Liver (tissue), 9 donors: ENCODE data around the gene FAM120B. TPM values are rescaled to one million over a fixed set of nuclear protein-coding genes. Genes with fewer than 3 reads are reported as not detected.

ENCODE experiments used
- DNase-seq: peaks from one replicate; pipeline ENCODE4 v3.0.0-alpha.2; 2017; ENCODE audit warnings: low spot score
- H3K27ac ChIP-seq, 2 donors: one replicate each; pipeline ENCODE4 v1.7.0; 2013; ENCODE audit warnings: inconsistent platforms in 2 of 2, low read length in 2 of 2, control low read depth in 1 of 2, low read depth in 1 of 2, mild to moderate bottlenecking in 1 of 2
- H3K27me3 ChIP-seq, 4 donors: one replicate each; pipeline versions ENCODE4 v1.6.1 to v1.7.0; 2013; ENCODE audit warnings: low read length in 3 of 4, inconsistent platforms in 1 of 4, mild to moderate bottlenecking in 1 of 4, moderate library complexity in 1 of 4; ENCODE audit not compliant: control insufficient read depth in 4 of 4, insufficient read depth in 4 of 4
- H3K36me3 ChIP-seq, 4 donors: one replicate each; pipeline versions ENCODE4 v1.6.1 to v1.7.0; 2013; ENCODE audit warnings: low read length in 3 of 4, mild to moderate bottlenecking in 3 of 4, low read depth in 1 of 4, moderate library complexity in 1 of 4; ENCODE audit not compliant: control insufficient read depth in 4 of 4, insufficient read depth in 3 of 4
- H3K4me1 ChIP-seq, 4 donors: one replicate each; pipeline versions ENCODE4 v1.6.1 to v1.7.0; 2013; ENCODE audit warnings: low read length in 3 of 4, mild to moderate bottlenecking in 3 of 4, moderate library complexity in 1 of 4; ENCODE audit not compliant: control insufficient read depth in 4 of 4, insufficient read depth in 4 of 4
- H3K4me3 ChIP-seq, 3 donors: one replicate each; pipeline versions ENCODE4 v1.6.1 to v1.7.0; 2013; ENCODE audit warnings: low read length in 3 of 3, control low read depth in 1 of 3, low read depth in 1 of 3, mild to moderate bottlenecking in 1 of 3
- H3K9ac ChIP-seq, 2 donors: one replicate each; pipeline ENCODE4 v1.7.0; 2013; ENCODE audit warnings: low read length in 2 of 2, mild to moderate bottlenecking in 2 of 2, moderate library complexity in 2 of 2, control low read depth in 1 of 2, low read depth in 1 of 2
- H3K9me3 ChIP-seq, 4 donors: one replicate each; pipeline versions ENCODE4 v1.6.1 to v1.7.0; 2013; ENCODE audit warnings: low read length in 3 of 4; ENCODE audit not compliant: control insufficient read depth in 4 of 4
- EGR1 ChIP-seq, 2 donors: IDR thresholded peaks; 2 replicates each; pipeline ENCODE4 v1.6.1; 2016 to 2018; ENCODE audit warnings: antibody characterized with exemption in 2 of 2, low read depth in 2 of 2
- HNF4A ChIP-seq, 2 donors: conservative IDR thresholded peaks; 2 replicates each; pipeline ENCODE4 v1.6.1; 2016; ENCODE audit warnings: antibody characterized with exemption in 2 of 2, mild to moderate bottlenecking in 2 of 2
- HNF4G ChIP-seq: IDR thresholded peaks from 2 replicates; pipeline ENCODE4 v1.6.1; 2016; ENCODE audit warnings: antibody characterized with exemption
- JUND ChIP-seq, 2 donors: IDR thresholded peaks; 2 replicates each; pipeline ENCODE4 v1.6.1; 2016; ENCODE audit warnings: antibody characterized with exemption in 2 of 2
- NR2F2 ChIP-seq: IDR thresholded peaks from 2 replicates; pipeline ENCODE4 v1.6.1; 2016; ENCODE audit warnings: antibody characterized with exemption
- RAD21 ChIP-seq, 2 donors: IDR thresholded peaks; 2 replicates each; pipeline ENCODE4 v1.6.1; 2016; ENCODE audit warnings: antibody characterized with exemption in 2 of 2, mild to moderate bottlenecking in 2 of 2
- RXRA ChIP-seq, 2 donors: IDR thresholded peaks; 2 replicates each; pipeline ENCODE4 v1.6.1; 2017 to 2018; ENCODE audit warnings: antibody characterized with exemption in 2 of 2, mild to moderate bottlenecking in 1 of 2
- SP1 ChIP-seq: IDR thresholded peaks from 2 replicates; pipeline ENCODE4 v1.6.1; 2018; ENCODE audit warnings: antibody characterized with exemption, mild to moderate bottlenecking
- TAF1 ChIP-seq: conservative IDR thresholded peaks from 2 replicates; pipeline ENCODE4 v1.6.1; 2016; ENCODE audit warnings: antibody characterized with exemption, mild to moderate bottlenecking
- YY1 ChIP-seq: IDR thresholded peaks from 2 replicates; pipeline ENCODE4 v1.6.1; 2016; ENCODE audit warnings: antibody characterized with exemption, mild to moderate bottlenecking
- WGBS: extraction: QIAGEN DNeasy Blood & Tissue Kit; methylation state at CpG from one replicate; pipeline ENCODE4 v1.1.7; 2013; 5-methylcytosine and 5-hydroxymethylcytosine counted together
- polyA plus RNA-seq, 2 donors: library from polyadenylated mRNA; stranded (reverse) in 1 of 2; unstranded in 1 of 2; fragments of 200-250 nt in 1 of 2; fragments of >200 nt in 1 of 2; fragmentation: Nextera tagmentation in 1 of 2; extraction: Ambion mirVana in 1 of 2; gene quantifications; one replicate each; pipeline versions ENCODE4 v1.2.1 to v1.2.3, GENCODE V29; 2013 to 2015
- total RNA-seq, 2 donors: library from RNA; depleted of rRNA; stranded (reverse); fragments of >200 nt; gene quantifications; one replicate each; pipeline ENCODE4 v1.2.3, GENCODE V29; 2014
- TF ChIP-seq, protein P1 (sequence below): IDR thresholded peaks from 2 replicates; pipeline ENCODE4 v1.6.1; 2016; ENCODE audit warnings: antibody characterized with exemption
- TF ChIP-seq, protein P2 (sequence below): IDR thresholded peaks from 2 replicates; pipeline ENCODE4 v1.6.1; 2016; ENCODE audit warnings: antibody characterized with exemption
- TF ChIP-seq, protein P3 (sequence below): IDR thresholded peaks from 2 replicates; pipeline ENCODE4 v1.6.1; 2016; ENCODE audit warnings: antibody characterized with exemption
- TF ChIP-seq, protein P4 (sequence below): IDR thresholded peaks from 2 replicates; pipeline ENCODE4 v1.6.1; 2016; ENCODE audit warnings: antibody characterized with exemption, mild to moderate bottlenecking
- donor health status: healthy.
- donor health status: healthy.
- donor health status: healthy.
- donor health status: healthy.
- donor health status: healthy.

The FAM120B gene
- total and polyA plus RNA-seq, 4 donors, result 6.0 to 11.1 (median 9.1) TPM

DNA sequence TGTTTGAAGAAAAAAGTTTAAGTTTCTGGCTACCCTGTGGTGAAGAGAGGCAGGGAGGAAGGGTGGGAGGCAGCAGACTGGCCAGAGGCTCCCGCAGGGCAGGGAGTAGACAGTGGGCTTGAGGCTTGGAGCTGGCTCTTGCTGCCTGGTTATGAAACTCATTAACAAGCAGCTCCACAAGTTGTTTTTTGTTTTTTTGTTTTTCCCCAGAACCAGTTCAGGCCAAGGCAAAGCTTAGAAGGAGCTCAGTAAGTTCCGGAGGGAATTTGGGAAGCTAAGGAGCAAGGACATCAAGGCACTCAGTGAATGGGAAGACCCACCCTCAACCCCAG lies 19.7 kb upstream of the FAM120B start:
- no peaks in the 10 kb centered on the region for H3K9me3 ChIP-seq
- H3K36me3 ChIP-seq, result peaks cover 0 to 2% (median 0%) of the 10 kb centered on the region in 4 donors
- H3K4me1 ChIP-seq, result peaks cover 10 to 44% (median 20%) of the 10 kb centered on the region in 4 donors
- WGBS, result 41% methylated on average over 2 of the region's 2 CpGs
- H3K27me3 ChIP-seq, result peaks cover 0 to 10% (median 3%) of the 10 kb centered on the region in 4 donors
- no peak for DNase-seq
- TF ChIP-seq, protein P1, sequence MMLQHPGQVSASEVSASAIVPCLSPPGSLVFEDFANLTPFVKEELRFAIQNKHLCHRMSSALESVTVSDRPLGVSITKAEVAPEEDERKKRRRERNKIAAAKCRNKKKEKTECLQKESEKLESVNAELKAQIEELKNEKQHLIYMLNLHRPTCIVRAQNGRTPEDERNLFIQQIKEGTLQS, result no peak
- TF ChIP-seq EGR1 (IDR thresholded peaks at IDR 0.05; ENCODE audit: low read depth in 2 of 2), result no peak
- TF ChIP-seq, protein P2, sequence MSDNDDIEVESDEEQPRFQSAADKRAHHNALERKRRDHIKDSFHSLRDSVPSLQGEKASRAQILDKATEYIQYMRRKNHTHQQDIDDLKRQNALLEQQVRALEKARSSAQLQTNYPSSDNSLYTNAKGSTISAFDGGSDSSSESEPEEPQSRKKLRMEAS, result no peak
- no peak for TF ChIP-seq SP1
- TF ChIP-seq, protein P3, sequence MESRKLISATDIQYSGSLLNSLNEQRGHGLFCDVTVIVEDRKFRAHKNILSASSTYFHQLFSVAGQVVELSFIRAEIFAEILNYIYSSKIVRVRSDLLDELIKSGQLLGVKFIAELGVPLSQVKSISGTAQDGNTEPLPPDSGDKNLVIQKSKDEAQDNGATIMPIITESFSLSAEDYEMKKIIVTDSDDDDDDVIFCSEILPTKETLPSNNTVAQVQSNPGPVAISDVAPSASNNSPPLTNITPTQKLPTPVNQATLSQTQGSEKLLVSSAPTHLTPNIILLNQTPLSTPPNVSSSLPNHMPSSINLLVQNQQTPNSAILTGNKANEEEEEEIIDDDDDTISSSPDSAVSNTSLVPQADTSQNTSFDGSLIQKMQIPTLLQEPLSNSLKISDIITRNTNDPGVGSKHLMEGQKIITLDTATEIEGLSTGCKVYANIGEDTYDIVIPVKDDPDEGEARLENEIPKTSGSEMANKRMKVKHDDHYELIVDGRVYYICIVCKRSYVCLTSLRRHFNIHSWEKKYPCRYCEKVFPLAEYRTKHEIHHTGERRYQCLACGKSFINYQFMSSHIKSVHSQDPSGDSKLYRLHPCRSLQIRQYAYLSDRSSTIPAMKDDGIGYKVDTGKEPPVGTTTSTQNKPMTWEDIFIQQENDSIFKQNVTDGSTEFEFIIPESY, result no peak
- no peak for TF ChIP-seq TAF1
- TF ChIP-seq RAD21 (IDR thresholded peaks at IDR 0.05), result no peak
- TF ChIP-seq YY1, result no peak
- no peak for TF ChIP-seq HNF4G
- no peak for TF ChIP-seq NR2F2
- TF ChIP-seq, protein P4, sequence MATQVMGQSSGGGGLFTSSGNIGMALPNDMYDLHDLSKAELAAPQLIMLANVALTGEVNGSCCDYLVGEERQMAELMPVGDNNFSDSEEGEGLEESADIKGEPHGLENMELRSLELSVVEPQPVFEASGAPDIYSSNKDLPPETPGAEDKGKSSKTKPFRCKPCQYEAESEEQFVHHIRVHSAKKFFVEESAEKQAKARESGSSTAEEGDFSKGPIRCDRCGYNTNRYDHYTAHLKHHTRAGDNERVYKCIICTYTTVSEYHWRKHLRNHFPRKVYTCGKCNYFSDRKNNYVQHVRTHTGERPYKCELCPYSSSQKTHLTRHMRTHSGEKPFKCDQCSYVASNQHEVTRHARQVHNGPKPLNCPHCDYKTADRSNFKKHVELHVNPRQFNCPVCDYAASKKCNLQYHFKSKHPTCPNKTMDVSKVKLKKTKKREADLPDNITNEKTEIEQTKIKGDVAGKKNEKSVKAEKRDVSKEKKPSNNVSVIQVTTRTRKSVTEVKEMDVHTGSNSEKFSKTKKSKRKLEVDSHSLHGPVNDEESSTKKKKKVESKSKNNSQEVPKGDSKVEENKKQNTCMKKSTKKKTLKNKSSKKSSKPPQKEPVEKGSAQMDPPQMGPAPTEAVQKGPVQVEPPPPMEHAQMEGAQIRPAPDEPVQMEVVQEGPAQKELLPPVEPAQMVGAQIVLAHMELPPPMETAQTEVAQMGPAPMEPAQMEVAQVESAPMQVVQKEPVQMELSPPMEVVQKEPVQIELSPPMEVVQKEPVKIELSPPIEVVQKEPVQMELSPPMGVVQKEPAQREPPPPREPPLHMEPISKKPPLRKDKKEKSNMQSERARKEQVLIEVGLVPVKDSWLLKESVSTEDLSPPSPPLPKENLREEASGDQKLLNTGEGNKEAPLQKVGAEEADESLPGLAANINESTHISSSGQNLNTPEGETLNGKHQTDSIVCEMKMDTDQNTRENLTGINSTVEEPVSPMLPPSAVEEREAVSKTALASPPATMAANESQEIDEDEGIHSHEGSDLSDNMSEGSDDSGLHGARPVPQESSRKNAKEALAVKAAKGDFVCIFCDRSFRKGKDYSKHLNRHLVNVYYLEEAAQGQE, result no peak
- TF ChIP-seq JUND (IDR thresholded peaks at IDR 0.05), result no peak
- no peak for TF ChIP-seq RXRA (IDR thresholded peaks at IDR 0.05)
- no peak for TF ChIP-seq HNF4A (conservative IDR thresholded peaks at IDR 0.05)
- H3K27ac ChIP-seq, result no peak overlapping the region
- H3K9ac ChIP-seq, result no peak overlapping the region
- no peak overlapping the region for H3K4me3 ChIP-seq

DNA sequence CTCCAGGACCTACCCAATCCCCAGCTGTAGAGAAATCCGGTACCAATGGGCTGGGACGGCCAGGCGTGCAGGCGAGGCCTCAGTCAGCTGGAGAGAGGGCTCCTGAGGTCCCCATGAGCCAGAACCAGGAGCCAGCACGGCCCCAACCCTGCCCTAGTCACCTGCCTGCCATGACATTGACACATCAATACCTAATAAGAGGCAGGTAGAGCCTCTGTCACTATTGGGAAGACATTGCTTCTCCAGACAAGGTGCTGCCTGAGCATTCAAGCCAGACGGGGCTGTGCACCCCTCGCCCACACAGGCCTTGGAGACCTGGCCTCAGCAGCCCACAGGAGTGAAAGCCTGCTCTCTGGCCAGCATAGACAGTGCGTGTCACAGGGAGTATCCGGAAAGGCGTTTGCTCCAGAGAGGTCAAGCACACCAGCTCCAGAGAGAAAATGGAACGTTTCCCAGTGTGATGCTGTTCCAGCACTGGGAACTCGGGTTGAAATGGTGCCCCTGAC lies 19.1 kb upstream of the FAM120B start:
- peaks cover 0 to 2% (median 0%) of the 10 kb centered on the region in 4 donors for H3K36me3 ChIP-seq
- no peak for DNase-seq
- WGBS, result 53% methylated on average over 12 of the region's 12 CpGs
- H3K9me3 ChIP-seq, result no peaks in the 10 kb centered on the region
- peak in 1 of 2 donors; percentile 29 for TF ChIP-seq RXRA (IDR thresholded peaks at IDR 0.05)
- TF ChIP-seq JUND (IDR thresholded peaks at IDR 0.05), result no peak
- TF ChIP-seq EGR1 (IDR thresholded peaks at IDR 0.05; ENCODE audit: low read depth in 2 of 2), result no peak
- TF ChIP-seq, protein P3, result no peak
- TF ChIP-seq HNF4A (conservative IDR thresholded peaks at IDR 0.05), result no peak
- TF ChIP-seq RAD21 (IDR thresholded peaks at IDR 0.05), result peak in 1 of 2 donors; percentile 28
- TF ChIP-seq NR2F2, result peak; percentile 85
- peak; percentile 14 for TF ChIP-seq SP1
- peak overlapping the region in 1 of 2 donors; percentile 26 for H3K27ac ChIP-seq
- peaks cover 10 to 48% (median 23%) of the 10 kb centered on the region in 4 donors for H3K4me1 ChIP-seq
- peaks cover 0 to 12% (median 3%) of the 10 kb centered on the region in 4 donors for H3K27me3 ChIP-seq
- no peak overlapping the region for H3K4me3 ChIP-seq
- H3K9ac ChIP-seq, result no peak overlapping the region
